Measurements from ENCODE around the gene RFC5.
A peak's percentile ranks its signal among the peaks of the same experiment; 100 is the strongest.

Gene RFC5

GRCh38 chr12:118055144-118055557 is 38.6 kb downstream of the RFC5 start:
- Histone ChIP-seq H3K4me3 (replicated peaks; ENCODE audit: insufficient read depth, low read length) (no peak overlapping the region), H3K27ac (replicated peaks) (no peak overlapping the region), H3K27me3 (ENCODE audit: insufficient read depth, poor library complexity, severe bottlenecking) (peaks cover 3% of the 10 kb centered on the region)
- peak in 1 of 2 experiments; percentile 67 for DNase-seq (ENCODE audit: low read depth in 1 of 2, low spot score in 1 of 2)
- TF ChIP-seq CTCF (IDR thresholded peaks at IDR 0.05; ENCODE audit: insufficient read depth, low read length) (peak; percentile 51), SPI1 (IDR thresholded peaks at IDR 0.05; ENCODE audit: borderline replicate concordance, low read depth) (no peak)

- H3K27ac ChIP-seq (replicated peaks), result no peak overlapping the region
- no peak for DNase-seq (ENCODE audit: low read depth in 1 of 2, low spot score in 1 of 2)
- H3K4me3 ChIP-seq (replicated peaks; ENCODE audit: insufficient read depth, low read length), result no peak overlapping the region
- TF ChIP-seq SPI1 (IDR thresholded peaks at IDR 0.05; ENCODE audit: borderline replicate concordance, low read depth) (no peak), REST (IDR thresholded peaks at IDR 0.05; ENCODE audit: insufficient replicate concordance, low read depth) (no peak), GABPA (IDR thresholded peaks at IDR 0.05; ENCODE audit: low read depth) (no peak), POLR2AphosphoS5 (IDR thresholded peaks at IDR 0.05; ENCODE audit: low read depth) (no peak), CTCF (IDR thresholded peaks at IDR 0.05; ENCODE audit: insufficient read depth, low read length) (no peak)
- H3K27me3 ChIP-seq (ENCODE audit: insufficient read depth, poor library complexity, severe bottlenecking), result peaks cover 7% of the 10 kb centered on the region
Measured at GRCh38 chr12:118055865-118056773, 39.6 kb downstream of the RFC5 start.

GRCh38 chr12:118058227-118058626 is 41.7 kb downstream of the RFC5 start:
- TF ChIP-seq CTCF (IDR thresholded peaks at IDR 0.05; ENCODE audit: insufficient read depth, low read length) (no peak), SPI1 (IDR thresholded peaks at IDR 0.05; ENCODE audit: borderline replicate concordance, low read depth) (no peak), REST (IDR thresholded peaks at IDR 0.05; ENCODE audit: insufficient replicate concordance, low read depth) (no peak)
- DNase-seq (ENCODE audit: low read depth in 1 of 2, low spot score in 1 of 2), result no peak
- Histone ChIP-seq H3K4me3 (replicated peaks; ENCODE audit: insufficient read depth, low read length) (no peak overlapping the region), H3K27ac (replicated peaks) (no peak overlapping the region), H3K27me3 (ENCODE audit: insufficient read depth, poor library complexity, severe bottlenecking) (peaks cover 19% of the 10 kb centered on the region)

Data from HL-60 (cell line).